ENCODE data around the gene PLEKHG4B.
"Not testable (repeated sequence)": the region's sequence is repeated elsewhere in the genome, so short reads cannot be mapped to it uniquely, and the experiment has no call there.

GRCh38 chr5:235527-235926, 143.6 kb downstream of the PLEKHG4B start:
- TF ChIP-seq CTCF (optimal IDR thresholded peaks at IDR 0.05 in 1 of 3, IDR thresholded peaks at IDR 0.05 in 1 of 3, conservative IDR thresholded peaks at IDR 0.05 in 1 of 3; ENCODE audit: extremely low read depth in 1 of 3, insufficient read depth in 2 of 3, low read length in 3 of 3); EZH2 (IDR thresholded peaks at IDR 0.05; ENCODE audit: low read length): not testable (repeated sequence)

Data from keratinocyte (primary cell).